ENCODE results near the gene GGA3.

The GGA3 gene

DNA sequence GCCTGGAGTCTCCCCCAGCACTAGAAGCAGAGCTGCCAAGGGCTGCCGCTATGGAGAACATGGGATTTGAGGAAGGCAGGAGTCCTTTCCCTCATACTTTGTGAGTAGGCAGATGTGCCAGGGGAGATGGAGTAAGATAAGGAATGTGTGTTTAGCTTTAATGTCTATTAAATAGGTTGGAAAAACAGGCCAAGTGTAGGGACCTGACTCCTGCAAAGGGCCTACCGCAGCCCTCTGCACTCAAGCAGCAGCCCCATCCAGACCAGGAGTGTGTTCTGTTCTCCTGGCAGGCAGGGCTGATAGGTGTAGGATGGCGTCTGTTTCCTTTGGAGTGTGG, 11.4 kb upstream of the GGA3 start:
- no peaks in the 10 kb centered on the region for H3K9me2 ChIP-seq (replicated peaks; ENCODE audit: control insufficient read depth, low read length)
- peaks cover 20% of the 10 kb centered on the region for H3F3A ChIP-seq (ENCODE audit: control insufficient read depth, insufficient read depth)
- peaks cover 50% of the 10 kb centered on the region for H3K36me3 ChIP-seq (ENCODE audit: control insufficient read depth, low read length)
- H3K4me3 ChIP-seq (ENCODE audit: low read length): peak overlapping the region; percentile 96
- no peaks in the 10 kb centered on the region for H3K27me3 ChIP-seq (ENCODE audit: control insufficient read depth, low read length)
- H3K79me2 ChIP-seq (ENCODE audit: control insufficient read depth, low read length): peaks cover 40% of the 10 kb centered on the region
- H3K4me2 ChIP-seq (ENCODE audit: low read length): peak overlapping the region; percentile 66
- TF ChIP-seq EZH2phosphoT487 (IDR thresholded peaks at IDR 0.05; ENCODE audit: borderline replicate concordance, low read length): no peak
- TF ChIP-seq, protein P1, sequence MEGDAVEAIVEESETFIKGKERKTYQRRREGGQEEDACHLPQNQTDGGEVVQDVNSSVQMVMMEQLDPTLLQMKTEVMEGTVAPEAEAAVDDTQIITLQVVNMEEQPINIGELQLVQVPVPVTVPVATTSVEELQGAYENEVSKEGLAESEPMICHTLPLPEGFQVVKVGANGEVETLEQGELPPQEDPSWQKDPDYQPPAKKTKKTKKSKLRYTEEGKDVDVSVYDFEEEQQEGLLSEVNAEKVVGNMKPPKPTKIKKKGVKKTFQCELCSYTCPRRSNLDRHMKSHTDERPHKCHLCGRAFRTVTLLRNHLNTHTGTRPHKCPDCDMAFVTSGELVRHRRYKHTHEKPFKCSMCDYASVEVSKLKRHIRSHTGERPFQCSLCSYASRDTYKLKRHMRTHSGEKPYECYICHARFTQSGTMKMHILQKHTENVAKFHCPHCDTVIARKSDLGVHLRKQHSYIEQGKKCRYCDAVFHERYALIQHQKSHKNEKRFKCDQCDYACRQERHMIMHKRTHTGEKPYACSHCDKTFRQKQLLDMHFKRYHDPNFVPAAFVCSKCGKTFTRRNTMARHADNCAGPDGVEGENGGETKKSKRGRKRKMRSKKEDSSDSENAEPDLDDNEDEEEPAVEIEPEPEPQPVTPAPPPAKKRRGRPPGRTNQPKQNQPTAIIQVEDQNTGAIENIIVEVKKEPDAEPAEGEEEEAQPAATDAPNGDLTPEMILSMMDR (IDR thresholded peaks at IDR 0.05; ENCODE audit: low read depth, low read length, poor library complexity, severe bottlenecking): no peak
- H3K27ac ChIP-seq (ENCODE audit: low read depth, low read length): peak overlapping the region; percentile 71
- no peaks in the 10 kb centered on the region for H4K20me1 ChIP-seq (ENCODE audit: control insufficient read depth, insufficient read depth, low read depth, low read length)
- peaks cover 31% of the 10 kb centered on the region for H3K4me1 ChIP-seq (ENCODE audit: control insufficient read depth, low read length)
- H3K9me3 ChIP-seq (ENCODE audit: control insufficient read depth, insufficient read depth, low read length): no peaks in the 10 kb centered on the region

DNA sequence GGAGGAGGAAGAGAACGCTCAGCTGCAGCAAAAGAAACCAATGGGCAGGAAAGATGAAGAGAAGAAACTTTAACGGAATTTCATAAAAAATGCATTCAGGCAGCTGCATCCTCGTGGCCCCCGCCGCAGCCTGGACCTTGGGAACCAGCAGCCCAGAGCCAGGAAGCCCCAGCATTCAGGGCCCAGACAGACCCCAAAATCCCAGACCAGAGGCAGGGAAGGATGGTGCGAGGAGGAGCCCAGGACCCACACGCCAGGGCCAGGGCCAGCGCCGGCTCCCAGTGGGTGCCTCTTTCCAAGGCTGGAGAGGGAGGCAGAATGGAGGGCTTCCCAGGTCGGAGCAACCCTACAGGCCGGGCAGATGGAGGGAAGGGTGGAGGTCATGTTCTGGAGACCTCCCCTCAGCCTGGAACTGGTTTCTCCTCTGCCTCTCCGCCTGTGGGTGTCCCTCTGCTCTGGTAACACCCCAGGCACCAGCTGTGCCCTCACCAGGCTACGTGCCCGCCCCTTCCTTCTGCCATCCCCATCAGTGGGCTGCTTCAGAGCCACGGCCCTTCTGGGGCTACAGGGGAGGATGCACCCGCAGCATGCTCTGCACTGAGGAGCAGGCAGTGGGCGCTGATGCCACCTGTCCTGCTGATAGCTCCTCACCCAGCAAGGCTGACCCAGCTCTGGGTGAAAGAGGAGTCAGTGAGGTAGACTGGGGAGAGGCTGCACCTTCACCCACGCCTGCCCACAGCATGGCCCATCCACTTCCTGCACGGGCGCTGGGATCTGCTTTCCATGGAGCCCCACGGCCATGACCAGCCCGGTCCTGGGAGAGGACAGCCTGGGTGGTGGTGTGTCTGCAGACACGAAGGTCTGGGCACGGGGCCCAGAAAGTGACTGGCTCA, 10.8 kb upstream of the GGA3 start:
- Histone ChIP-seq H3K36me3 (ENCODE audit: control insufficient read depth, low read length) (peaks cover 50% of the 10 kb centered on the region), H4K20me1 (ENCODE audit: control insufficient read depth, insufficient read depth, low read depth, low read length) (no peaks in the 10 kb centered on the region), H3K4me2 (ENCODE audit: low read length) (peak overlapping the region; percentile 66), H3K27ac (ENCODE audit: low read depth, low read length) (peak overlapping the region; percentile 71), H3K4me3 (ENCODE audit: low read length) (peak overlapping the region; percentile 96), H3K4me1 (ENCODE audit: control insufficient read depth, low read length) (peaks cover 32% of the 10 kb centered on the region), H3K9me3 (ENCODE audit: control insufficient read depth, insufficient read depth, low read length) (no peaks in the 10 kb centered on the region), H3K79me2 (ENCODE audit: control insufficient read depth, low read length) (peaks cover 40% of the 10 kb centered on the region), H3K27me3 (ENCODE audit: control insufficient read depth, low read length) (no peaks in the 10 kb centered on the region), H3K9me2 (replicated peaks; ENCODE audit: control insufficient read depth, low read length) (no peaks in the 10 kb centered on the region), H3F3A (ENCODE audit: control insufficient read depth, insufficient read depth) (peaks cover 20% of the 10 kb centered on the region)
- TF ChIP-seq EZH2phosphoT487 (IDR thresholded peaks at IDR 0.05; ENCODE audit: borderline replicate concordance, low read length): no peak
- TF ChIP-seq, protein P1 (IDR thresholded peaks at IDR 0.05; ENCODE audit: low read depth, low read length, poor library complexity, severe bottlenecking): peak; percentile 34

- Histone ChIP-seq H3K79me2 (ENCODE audit: control insufficient read depth, low read length) (peaks cover 40% of the 10 kb centered on the region), H4K20me1 (ENCODE audit: control insufficient read depth, insufficient read depth, low read depth, low read length) (no peaks in the 10 kb centered on the region), H3K36me3 (ENCODE audit: control insufficient read depth, low read length) (peaks cover 54% of the 10 kb centered on the region), H3K27ac (ENCODE audit: low read depth, low read length) (peak overlapping the region; percentile 71), H3F3A (ENCODE audit: control insufficient read depth, insufficient read depth) (peaks cover 20% of the 10 kb centered on the region), H3K9me2 (replicated peaks; ENCODE audit: control insufficient read depth, low read length) (no peaks in the 10 kb centered on the region), H3K4me2 (ENCODE audit: low read length) (peak overlapping the region; percentile 66), H3K27me3 (ENCODE audit: control insufficient read depth, low read length) (no peaks in the 10 kb centered on the region), H3K4me3 (ENCODE audit: low read length) (peak overlapping the region; percentile 96), H3K4me1 (ENCODE audit: control insufficient read depth, low read length) (peaks cover 32% of the 10 kb centered on the region), H3K9me3 (ENCODE audit: control insufficient read depth, insufficient read depth, low read length) (no peaks in the 10 kb centered on the region)
- TF ChIP-seq, protein P1 (IDR thresholded peaks at IDR 0.05; ENCODE audit: low read depth, low read length, poor library complexity, severe bottlenecking): peak; percentile 29
- no peak for TF ChIP-seq EZH2phosphoT487 (IDR thresholded peaks at IDR 0.05; ENCODE audit: borderline replicate concordance, low read length)
Measured at GRCh38 chr17:75271233-75271954, 10.0 kb upstream of the GGA3 start.
